ENCODE data around the gene OSBP2.

DNA sequence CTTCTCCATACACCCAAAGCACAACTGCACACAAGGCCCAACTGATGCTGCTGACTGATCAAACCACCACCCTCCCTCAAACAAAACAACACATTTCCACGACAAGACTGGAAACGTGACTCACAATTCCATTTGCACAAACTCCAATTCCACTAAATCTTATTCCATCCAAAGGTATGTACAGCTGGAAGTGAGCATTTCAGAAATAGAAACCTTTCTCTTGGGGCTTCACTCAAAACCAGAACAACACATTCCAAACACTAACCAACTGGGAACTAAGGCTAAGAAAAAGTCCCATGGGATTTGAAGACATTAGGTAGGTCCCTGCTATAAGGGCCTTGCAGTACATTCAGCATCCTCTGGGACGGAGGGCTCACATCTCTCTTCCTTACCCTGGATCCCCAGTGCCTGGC, 254.3 kb downstream of the OSBP2 start:
- TF ChIP-seq SKIL (IDR thresholded peaks at IDR 0.05; ENCODE audit: low read depth, poor library complexity, severe bottlenecking) (no peak), ATF3 (IDR thresholded peaks at IDR 0.05; ENCODE audit: borderline replicate concordance, extremely low read depth, low read depth, low read length) (no peak), POLR2A (IDR thresholded peaks at IDR 0.05; ENCODE audit: low read depth, low read length) (no peak), ZNF217 (IDR thresholded peaks at IDR 0.05) (no peak)
